Middle frontal gyrus (tissue), 1 donor: ENCODE data around the gene PPP1CC.

Source experiments
- DNase-seq: peaks from one replicate; pipeline ENCODE4 v3.0.0-alpha.2; 2015; ENCODE audit warnings: low spot score; ENCODE audit errors: extremely low spot score

PPP1CC gene

DNA sequence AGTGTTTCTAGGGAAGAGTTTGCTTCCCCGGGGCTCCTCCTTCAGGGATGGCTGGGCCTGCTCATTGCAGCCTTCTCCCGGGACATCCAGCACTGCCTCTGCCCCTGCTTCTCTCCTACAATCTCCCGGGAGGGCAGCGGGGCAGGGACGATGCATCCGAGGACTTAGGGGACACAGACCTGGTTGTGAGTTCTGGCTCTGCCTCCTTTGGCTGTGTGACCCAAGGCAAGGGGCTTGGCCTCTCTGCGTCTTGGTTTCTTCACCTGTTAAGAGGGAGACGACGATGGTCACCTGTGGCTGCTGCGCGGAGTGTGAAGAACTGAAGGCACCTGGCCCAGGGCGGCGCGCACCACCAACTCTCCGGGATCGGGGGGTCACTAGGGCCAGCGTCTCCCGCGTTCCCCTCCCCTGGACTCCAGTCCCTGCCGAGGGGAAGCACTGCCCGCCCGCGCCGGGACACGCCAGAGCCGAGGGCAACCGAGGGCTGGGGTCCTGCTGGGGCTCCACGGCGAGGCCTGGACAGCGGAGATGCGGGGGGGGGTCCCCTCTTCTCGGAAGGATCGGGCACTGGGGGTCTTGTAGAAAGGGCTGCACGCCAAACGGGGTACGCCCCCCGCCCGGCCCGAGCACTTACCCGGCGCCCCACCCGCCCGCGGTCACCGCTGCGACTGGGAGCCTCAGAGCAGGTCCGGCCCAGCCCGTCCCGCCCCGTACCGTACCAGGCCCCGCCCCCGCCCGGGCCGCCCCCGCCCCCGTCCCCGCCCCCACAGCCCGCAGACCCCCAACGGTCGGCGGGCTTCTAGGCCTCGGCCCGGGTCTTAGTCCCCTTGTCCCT lies 54.0 kb downstream of the PPP1CC start, which contains the start of gene HVCN1:
Gene HVCN1, minus strand, starts transcription at position 670 of the 835 bp plus-strand sequence. CDS start 5,870 bp downstream, outside the sequence.
- DNase-seq, result no peak

DNA sequence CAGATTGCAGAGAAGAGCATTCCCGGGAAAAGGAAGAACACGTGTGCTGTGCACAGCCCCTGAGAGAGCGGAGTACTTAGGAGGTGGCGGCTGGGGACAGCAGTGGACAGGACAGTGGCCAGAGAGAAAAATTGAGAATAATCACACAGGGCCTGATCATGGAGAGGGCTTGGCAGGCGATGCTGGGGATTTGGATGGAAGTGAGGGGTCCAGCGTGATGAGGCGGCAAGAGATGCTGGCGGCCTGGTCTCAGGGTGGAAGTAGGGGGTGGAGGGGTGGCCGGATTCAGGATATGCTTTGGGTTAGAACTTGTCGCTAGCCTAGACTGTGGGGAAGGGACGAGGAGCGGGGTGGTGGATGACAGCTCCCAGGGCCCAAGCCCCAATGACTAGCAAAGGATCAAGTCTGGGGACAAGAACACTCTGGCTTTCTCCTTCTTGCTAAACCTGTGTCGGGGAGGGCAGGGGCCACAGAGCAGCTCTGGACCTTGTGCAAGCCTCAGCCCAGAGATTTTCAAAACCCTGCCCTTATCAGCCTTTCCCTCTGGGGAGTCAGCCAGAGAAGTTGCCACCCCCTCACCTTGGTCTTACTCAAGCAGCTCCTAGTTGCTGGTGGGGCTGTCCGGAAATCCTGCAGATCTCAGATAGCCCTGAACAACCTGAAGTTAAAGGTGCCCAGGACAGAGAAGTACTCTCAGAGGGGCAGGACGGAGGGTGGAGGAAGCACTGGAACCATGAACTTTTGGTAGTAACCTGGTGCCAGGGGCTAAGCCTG lies 55.1 kb downstream of the PPP1CC start:
- DNase-seq, result no peak

DNA sequence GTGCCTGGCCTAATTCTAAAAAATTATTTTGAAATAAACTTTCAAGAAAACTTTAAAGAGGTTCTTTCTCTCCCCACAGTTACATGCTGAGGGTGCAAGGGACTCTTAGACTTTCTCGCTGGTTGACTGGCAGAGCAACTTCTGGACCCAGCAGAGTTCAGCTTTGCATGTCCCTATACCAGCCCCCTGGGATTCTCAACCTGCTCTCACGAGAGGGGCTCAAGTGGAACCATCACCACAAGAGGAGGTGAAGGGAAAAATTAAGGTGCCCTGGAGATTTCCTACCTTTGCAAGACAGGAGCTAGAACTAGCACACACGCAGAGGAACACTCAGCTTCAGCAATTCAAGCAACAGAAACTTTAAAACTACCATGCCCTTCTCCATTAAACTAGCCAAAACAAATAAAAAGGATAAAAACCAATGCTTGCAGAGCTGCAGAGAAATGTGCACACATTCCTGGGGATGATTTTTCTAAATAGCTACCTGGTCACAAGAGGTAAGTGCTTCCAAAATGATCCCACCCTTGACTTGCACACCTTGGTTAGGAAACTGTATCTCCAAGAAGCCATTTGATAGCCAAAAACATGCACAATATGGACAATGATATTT lies 56.3 kb downstream of the PPP1CC start:
- DNase-seq, result no peak

DNA sequence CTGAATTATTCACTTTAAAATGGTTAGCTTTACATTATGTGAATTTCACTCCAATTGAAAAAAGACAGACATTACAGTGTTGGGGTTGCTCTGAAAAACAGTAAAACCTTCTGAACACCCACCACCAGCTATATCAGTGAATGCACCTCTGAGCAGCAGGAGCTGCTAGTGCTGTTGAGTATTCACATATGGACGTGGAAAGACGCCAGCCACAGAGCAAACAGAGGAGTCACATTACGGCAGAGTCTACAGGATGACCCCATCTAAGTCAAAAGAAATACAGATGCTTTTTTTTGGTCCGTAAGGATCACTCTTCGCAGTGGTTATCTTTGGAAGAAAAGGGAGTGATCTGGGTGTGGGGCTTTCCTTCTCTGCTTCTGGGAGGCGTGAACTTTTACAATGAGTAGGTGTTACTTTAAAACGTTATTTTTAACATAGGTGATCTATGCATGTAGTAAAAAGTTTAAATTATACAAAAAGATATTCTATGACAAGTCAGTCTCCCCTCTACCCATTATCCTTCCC lies 58.3 kb downstream of the PPP1CC start:
- no peak for DNase-seq

DNA sequence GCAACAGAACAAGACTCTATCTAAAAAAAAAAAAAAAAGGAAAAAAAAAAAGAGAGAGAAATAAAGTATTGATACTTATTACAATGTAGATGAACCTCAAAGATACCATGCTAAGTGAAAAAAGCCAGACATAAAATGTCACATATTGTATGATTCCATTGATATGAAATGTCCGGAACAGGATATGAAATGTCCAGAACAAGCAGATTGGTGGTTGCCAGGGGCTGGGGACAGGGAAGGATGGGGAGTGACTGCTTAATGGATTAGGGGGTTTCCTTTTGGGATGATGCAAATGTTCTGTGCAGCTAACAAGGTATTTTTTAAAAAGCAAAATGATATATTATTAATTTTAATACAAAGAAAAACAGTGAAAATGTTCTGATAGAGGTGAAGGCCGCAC lies 58.8 kb downstream of the PPP1CC start:
- DNase-seq, result no peak

DNA sequence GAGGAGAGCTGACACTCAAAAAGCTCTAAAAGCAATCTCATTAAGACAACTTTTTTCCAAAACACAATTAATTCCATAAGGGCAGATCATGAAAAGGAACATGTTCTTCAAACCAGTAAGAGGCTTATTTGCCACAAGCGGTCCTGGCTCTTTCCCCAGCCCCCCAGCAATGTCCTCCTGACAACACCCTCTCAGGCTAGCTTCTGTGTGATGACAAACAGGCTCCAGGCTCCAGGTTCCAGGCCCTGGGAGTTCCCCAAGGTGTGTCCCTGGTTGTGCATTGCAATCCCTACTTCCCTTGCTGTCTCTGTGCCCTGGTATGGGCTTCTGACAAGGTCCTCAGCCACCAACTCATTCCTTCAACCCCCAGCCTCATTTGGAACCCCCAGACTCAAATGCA lies 62.7 kb downstream of the PPP1CC start:
- no peak for DNase-seq

DNA sequence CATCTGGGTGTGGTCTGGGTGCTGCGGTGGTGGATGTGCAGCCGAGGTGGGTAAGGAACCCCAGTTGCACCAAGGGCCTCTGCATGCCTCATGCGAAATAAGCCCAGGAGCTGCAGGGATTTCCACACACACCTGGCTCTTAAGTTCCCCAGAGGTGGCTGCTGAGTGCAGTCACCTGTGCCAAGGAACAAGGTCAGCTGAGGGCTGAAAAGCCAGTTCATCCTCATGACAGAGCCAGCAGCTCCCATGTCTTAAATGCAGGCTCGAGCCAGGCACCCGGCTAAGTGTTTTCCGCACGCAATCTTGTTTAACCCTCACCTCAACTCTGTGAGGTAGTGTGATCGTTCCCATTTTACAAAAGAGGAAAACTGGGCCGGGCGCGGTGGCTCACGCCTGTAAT lies 63.5 kb downstream of the PPP1CC start:
- no peak for DNase-seq

DNA sequence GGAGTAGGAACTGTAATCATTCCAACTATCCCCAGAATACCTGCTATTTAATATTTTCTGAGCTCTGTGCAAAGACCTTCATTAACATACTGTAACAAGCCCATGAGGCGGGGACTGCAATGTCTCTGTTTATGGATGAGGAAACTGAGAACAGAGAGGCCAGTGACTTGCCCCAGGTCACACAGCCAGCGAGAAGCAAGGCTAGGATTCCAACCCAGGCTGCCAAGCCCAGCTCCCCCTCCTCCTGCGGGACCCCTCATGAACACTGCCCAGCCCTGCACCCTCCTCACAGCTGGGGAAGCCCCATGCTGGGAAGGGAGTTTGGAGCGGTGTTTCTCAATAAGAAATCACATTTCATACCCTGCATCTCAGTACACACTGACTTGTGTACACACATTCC lies 64.7 kb downstream of the PPP1CC start:
- no peak for DNase-seq

DNA sequence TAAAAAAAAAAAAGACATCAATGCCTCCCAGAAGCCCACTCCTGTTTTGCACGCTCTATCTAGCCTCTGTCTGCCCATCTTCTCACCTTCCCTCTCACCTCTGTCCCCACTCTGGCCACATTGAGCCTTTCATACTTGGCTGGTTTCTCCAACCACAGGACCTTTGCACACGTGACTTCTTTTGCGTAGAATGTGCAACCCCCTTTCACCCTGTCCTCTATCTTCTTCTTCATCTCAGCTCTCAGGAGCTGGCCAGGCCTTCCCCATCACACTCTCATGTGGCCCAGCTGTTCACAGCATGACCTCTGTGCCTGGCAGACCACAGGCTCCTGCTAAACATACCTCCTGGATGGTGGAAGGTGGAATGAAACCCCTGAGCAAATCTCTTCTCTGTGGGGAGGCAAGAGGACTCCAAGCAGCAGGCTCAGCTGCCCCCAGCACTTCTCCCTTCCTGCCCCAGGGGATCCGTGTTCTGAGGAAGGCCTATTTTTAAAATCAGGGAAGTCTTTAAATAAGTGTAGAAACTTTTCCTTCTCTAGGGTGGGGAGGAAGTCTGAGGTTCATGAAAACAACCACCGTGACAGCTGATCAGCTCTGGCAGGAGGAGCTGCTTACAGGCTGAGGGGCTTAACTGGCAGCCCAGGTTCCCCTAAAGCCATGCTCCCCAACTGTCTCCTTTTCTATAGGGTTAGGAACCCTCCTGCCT lies 65.3 kb downstream of the PPP1CC start:
- DNase-seq, result no peak

DNA sequence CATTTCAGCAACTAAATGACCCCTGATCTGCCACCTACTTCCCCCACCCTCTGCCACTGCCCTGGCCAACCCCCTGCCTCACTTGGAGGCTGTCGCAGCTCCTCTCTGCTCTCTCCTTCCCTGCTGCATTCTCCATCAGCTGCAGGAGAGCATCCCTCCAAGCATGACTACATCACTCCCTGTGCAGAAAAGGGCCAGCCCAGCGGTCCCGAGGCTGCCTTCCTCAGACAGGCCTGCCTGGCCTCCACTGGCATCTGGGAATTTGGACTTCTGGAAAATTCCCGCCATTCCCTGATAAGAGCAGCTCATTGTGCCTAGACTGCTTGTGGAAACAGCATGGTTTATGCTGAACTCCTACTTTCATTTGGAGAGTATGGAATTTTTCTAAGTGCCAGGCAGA lies 66.5 kb downstream of the PPP1CC start:
- DNase-seq, result no peak

DNA sequence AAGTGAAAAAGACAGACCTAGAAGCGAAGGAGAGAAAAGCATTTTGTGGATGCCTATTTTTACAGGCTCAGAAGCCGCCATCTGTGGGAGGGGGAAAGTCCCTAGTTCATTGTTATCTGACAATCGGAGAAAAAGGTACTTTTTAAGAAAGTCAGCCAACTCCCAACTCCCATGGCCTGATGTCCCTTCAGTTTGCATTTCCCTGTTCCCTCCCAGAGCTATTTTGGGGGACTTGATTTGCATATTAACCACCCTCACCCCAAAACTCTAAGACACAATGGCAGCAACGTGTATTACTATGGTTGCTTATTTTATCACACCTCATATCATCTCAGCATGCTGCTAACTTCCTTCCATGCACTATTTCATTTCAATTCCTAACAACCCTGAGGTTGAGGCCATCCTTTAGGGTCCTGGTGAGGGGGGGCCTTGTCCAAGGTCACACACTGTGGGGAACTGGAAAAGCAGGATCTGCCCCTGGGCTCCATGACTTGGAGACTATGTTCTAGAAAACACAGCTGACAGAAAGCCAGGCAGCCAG lies 72.5 kb downstream of the PPP1CC start:
- DNase-seq, result no peak
